Testis (tissue), 3 donors: ENCODE measurements around the gene GOT2. TPM values are rescaled to one million over a fixed set of nuclear protein-coding genes. Genes with fewer than 3 reads are reported as not detected.

Experiments used
- DNase-seq: peaks from one replicate; pipeline ENCODE4 v3.0.0-alpha.2; 2019
- H3K27ac ChIP-seq, 2 donors: fragments of 200-600 bp; sonication (generic); one replicate each; pipeline ENCODE4 v1.5.1; 2019
- H3K27me3 ChIP-seq: fragments of 200-600 bp; sonication (generic); one replicate; pipeline ENCODE4 v1.5.1; 2019
- H3K36me3 ChIP-seq: fragments of 200-600 bp; sonication (generic); one replicate; pipeline ENCODE4 v1.5.1; 2017; ENCODE audit warnings: low read depth; ENCODE audit errors: missing control alignments
- H3K4me1 ChIP-seq: fragments of 200-600 bp; sonication (generic); one replicate; pipeline ENCODE4 v1.5.1; 2019
- H3K4me3 ChIP-seq, 2 donors: fragments of 200-600 bp; sonication (generic); one replicate each; pipeline ENCODE4 v1.5.1; 2017 to 2019
- H3K9me3 ChIP-seq: fragments of 200-600 bp; sonication (generic); one replicate; pipeline ENCODE4 v1.5.1; 2017
- POLR2A ChIP-seq: fragments of 450-650 bp; IDR thresholded peaks from one replicate; pipeline ENCODE4 v1.6.1; 2017; ENCODE audit warnings: antibody characterized with exemption, mild to moderate bottlenecking, moderate library complexity
- WGBS, 2 donors: methylation state at CpG; one replicate each; pipeline ENCODE4 v1.1.5; 2018; 5-methylcytosine and 5-hydroxymethylcytosine counted together
- intact Hi-C: fragments of 100-400 bp; cut with DNase I; formaldehyde crosslinking; loops from one replicate; pipeline ENCODE4 v1.15.1; 2023; ENCODE audit warnings: low total_unique reads
- polyA plus RNA-seq: library from polyadenylated mRNA; stranded (reverse); fragments of 350-450 nt; fragmentation: Illumina TruSeq; extraction: RNeasy Lipid Tissue Mini Kit (QIAGEN cat#74804); gene quantifications from one replicate; pipeline ENCODE4 v1.2.3, GENCODE V29; 2014; ENCODE audit warnings: low read depth, low replicate concordance; ENCODE audit not compliant: insufficient read depth
- total RNA-seq, 2 donors: library from RNA; depleted of rRNA; stranded (reverse); fragments of >200 nt; gene quantifications; one replicate each; pipeline ENCODE4 v1.2.3, GENCODE V29; 2016
- TF ChIP-seq, protein P1 (sequence below), 3 experiments: fragments of 450-650 bp in 2 of 3; fragments of 200-600 bp in 1 of 3; sonication (generic) in 1 of 3; IDR thresholded peaks; one replicate each; pipeline ENCODE4 v1.5.1; 2016 to 2019; ENCODE audit warnings: antibody characterized with exemption in 3 of 3, mild to moderate bottlenecking in 2 of 3, moderate library complexity in 1 of 3

Gene GOT2
- total and polyA plus RNA-seq, 3 donors from 2014 or later, result 81.0 to 138 (median 108) TPM

- Histone ChIP-seq H3K4me1 (no peaks in the 10 kb centered on the region), H3K27me3 (no peaks in the 10 kb centered on the region), H3K4me3 (no peak overlapping the region), H3K9me3 (no peaks in the 10 kb centered on the region), H3K36me3 (no peaks in the 10 kb centered on the region), H3K27ac (no peak overlapping the region)
- no peak for DNase-seq
- TF ChIP-seq, protein P1, sequence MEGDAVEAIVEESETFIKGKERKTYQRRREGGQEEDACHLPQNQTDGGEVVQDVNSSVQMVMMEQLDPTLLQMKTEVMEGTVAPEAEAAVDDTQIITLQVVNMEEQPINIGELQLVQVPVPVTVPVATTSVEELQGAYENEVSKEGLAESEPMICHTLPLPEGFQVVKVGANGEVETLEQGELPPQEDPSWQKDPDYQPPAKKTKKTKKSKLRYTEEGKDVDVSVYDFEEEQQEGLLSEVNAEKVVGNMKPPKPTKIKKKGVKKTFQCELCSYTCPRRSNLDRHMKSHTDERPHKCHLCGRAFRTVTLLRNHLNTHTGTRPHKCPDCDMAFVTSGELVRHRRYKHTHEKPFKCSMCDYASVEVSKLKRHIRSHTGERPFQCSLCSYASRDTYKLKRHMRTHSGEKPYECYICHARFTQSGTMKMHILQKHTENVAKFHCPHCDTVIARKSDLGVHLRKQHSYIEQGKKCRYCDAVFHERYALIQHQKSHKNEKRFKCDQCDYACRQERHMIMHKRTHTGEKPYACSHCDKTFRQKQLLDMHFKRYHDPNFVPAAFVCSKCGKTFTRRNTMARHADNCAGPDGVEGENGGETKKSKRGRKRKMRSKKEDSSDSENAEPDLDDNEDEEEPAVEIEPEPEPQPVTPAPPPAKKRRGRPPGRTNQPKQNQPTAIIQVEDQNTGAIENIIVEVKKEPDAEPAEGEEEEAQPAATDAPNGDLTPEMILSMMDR (IDR thresholded peaks at IDR 0.05), result no peak
- no peak for TF ChIP-seq POLR2A
- 72 to 96% methylated on average over 3 of the region's 3 CpGs for WGBS, 2 donors
- intact Hi-C loops, result no loop called here
Observed at GRCh38 chr16:58723109-58723508, 11.0 kb downstream of the GOT2 start.

DNA sequence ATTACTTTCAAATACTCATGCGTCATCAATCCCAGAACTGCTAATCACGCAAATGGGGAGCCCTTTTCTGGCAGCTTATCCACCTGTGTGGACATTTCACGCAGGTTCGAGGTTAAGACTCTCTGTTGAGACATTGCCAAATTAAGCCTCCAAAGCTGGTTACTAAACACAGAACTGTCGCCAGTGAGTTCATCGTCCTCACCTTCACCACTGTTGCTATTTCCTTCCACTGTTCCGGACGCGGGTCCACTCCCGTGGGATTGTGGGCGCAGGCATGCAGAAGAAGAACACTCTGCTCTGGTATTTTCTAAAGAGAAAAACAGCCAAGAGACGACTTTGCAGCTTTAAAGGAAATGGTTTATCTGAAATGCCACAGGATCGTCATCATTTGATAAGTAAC, 16.1 kb downstream of the GOT2 start:
- no peak for DNase-seq
- 77 to 90% methylated on average over 8 to 13 of the region's 13 CpGs for WGBS, 2 donors
- H3K4me1 ChIP-seq, result no peaks in the 10 kb centered on the region
- no peak overlapping the region for H3K4me3 ChIP-seq
- H3K9me3 ChIP-seq, result no peaks in the 10 kb centered on the region
- H3K27me3 ChIP-seq, result no peaks in the 10 kb centered on the region
- no peaks in the 10 kb centered on the region for H3K36me3 ChIP-seq
- no peak for TF ChIP-seq POLR2A
- TF ChIP-seq, protein P1 (IDR thresholded peaks at IDR 0.05), result no peak
- H3K27ac ChIP-seq, result no peak overlapping the region
- intact Hi-C loops, result no loop called here

GRCh38 chr16:58716468-58716867, 17.6 kb downstream of the GOT2 start:
- intact Hi-C loops, result no loop called here
- 93 to 95% methylated on average over 8 of the region's 8 CpGs for WGBS, 2 donors
- no peaks in the 10 kb centered on the region for H3K4me1 ChIP-seq
- DNase-seq, result no peak
- TF ChIP-seq, protein P1 (IDR thresholded peaks at IDR 0.05), result no peak
- TF ChIP-seq POLR2A, result no peak
- H3K27me3 ChIP-seq, result no peaks in the 10 kb centered on the region
- H3K27ac ChIP-seq, result no peak overlapping the region
- no peak overlapping the region for H3K4me3 ChIP-seq
- no peaks in the 10 kb centered on the region for H3K9me3 ChIP-seq
- no peaks in the 10 kb centered on the region for H3K36me3 ChIP-seq

DNA sequence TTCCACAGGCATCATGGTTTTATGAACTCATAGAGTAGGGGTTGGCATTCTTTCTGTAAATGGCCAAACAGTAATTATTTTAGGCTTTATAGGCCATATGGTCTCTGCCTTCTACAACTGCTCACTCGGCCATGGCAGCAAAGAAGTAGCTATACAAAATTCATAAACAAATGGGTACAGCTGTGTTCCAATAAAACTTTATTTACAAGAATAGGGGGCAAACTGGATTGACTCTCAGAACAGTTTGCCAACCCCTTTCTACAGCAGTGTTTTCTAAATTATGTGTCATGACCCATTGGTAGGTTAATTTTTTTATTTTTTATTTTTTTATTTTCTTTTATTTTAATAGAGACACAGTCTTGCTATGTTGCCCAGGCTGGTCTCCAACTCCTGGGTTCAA, 20.4 kb downstream of the GOT2 start:
- WGBS, 2 donors, result 91 to 100% methylated on average over 1 of the region's 1 CpG
- intact Hi-C loops, result no loop called here
- no peaks in the 10 kb centered on the region for H3K4me1 ChIP-seq
- TF ChIP-seq POLR2A, result no peak
- TF ChIP-seq, protein P1 (IDR thresholded peaks at IDR 0.05), result no peak
- no peak overlapping the region for H3K4me3 ChIP-seq
- H3K9me3 ChIP-seq, result no peaks in the 10 kb centered on the region
- no peak for DNase-seq
- H3K27me3 ChIP-seq, result no peaks in the 10 kb centered on the region
- H3K27ac ChIP-seq, result no peak overlapping the region
- H3K36me3 ChIP-seq, result no peaks in the 10 kb centered on the region

GRCh38 chr16:58709333-58709732, 24.8 kb downstream of the GOT2 start:
- no peak overlapping the region for H3K27ac ChIP-seq
- DNase-seq, result no peak
- TF ChIP-seq, protein P1 (IDR thresholded peaks at IDR 0.05), result no peak
- TF ChIP-seq POLR2A, result no peak
- no peaks in the 10 kb centered on the region for H3K4me1 ChIP-seq
- no peaks in the 10 kb centered on the region for H3K9me3 ChIP-seq
- 91 to 95% methylated on average over 7 of the region's 7 CpGs for WGBS, 2 donors
- no peaks in the 10 kb centered on the region for H3K36me3 ChIP-seq
- intact Hi-C loops, result no loop called here
- H3K4me3 ChIP-seq, result no peak overlapping the region
- no peaks in the 10 kb centered on the region for H3K27me3 ChIP-seq
